Islet precursor cell (in vitro differentiated cells): Measurements from ENCODE around the gene HADHB.
"Not testable (repeated sequence)": the region's sequence is repeated elsewhere in the genome, so short reads cannot be mapped to it uniquely, and the experiment has no call there.

Experiments
- DNase-seq: peaks from one replicate; pipeline ENCODE4 v3.0.0-alpha.2; 2018

HADHB gene

GRCh38 chr2:26245810-26246209 lies 1.1 kb downstream of the HADHB start:
- DNase-seq, result no peak

GRCh38 chr2:26246818-26247217 lies 2.1 kb downstream of the HADHB start:
- DNase-seq, result no peak

DNA sequence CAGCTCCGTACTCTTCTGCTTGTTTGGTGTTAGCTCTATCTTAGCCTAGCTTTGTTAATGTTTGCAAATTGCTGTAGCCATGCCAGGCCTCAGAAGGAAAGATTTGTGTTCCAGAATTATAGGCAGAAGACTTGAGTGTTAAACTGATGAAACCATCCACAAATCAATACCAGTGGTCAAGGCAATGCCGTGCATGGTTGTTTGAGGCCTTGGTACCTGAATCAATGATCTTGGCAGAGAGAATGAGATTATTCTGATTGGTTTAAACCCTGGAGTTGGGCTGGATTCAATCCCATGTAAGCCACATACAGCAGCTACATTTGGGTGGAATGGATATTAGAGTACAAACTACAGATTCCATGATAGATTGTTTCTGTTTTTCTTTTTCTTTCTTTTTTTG lies 4.9 kb downstream of the HADHB start:
- DNase-seq, result no peak

DNA sequence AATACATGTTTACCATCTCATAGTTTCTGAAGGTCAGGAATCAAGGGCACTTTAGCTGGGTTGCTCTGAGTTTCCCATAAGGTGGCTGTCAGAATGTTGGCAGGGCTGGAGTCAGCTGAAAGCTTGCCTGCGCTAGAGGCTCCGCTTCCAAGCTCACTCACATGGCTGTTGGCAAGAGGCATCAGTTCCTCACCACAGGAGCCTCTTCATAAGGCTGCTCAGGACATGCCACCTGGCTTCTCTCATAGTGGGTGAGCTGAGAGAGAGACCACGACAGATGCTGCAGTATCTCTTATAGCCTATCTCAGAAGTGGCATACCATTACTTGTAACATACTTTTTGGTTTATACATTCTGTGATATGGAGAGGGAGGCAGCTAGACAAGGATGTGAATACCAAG lies 7.2 kb downstream of the HADHB start:
- DNase-seq, result no peak

GRCh38 chr2:26255759-26256384 lies 11.1 kb downstream of the HADHB start:
- DNase-seq, result no peak

DNA sequence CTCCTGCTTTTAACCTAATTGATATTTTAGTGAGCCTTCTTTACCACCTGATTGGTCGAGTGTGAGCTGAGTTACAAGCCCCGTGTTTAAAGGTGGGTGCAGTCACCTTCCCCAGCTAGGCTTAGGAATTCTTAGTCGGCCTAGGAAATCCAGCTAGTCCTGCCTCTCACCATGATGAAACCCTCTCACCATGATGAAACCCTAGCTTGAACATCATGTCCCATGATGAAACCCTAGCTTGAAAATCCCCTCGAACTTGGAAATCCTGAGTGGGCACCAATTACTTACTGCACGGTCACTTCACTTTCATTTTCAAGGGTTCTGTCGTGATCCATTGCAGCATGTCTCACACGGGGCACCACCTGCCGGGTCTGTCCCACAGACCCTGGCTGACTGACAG lies 14.1 kb downstream of the HADHB start:
- DNase-seq, result not testable (repeated sequence)

- DNase-seq, result no peak
Measured at GRCh38 chr2:26268213-26268612, 23.5 kb downstream of the HADHB start.

GRCh38 chr2:26268670-26269385 lies 24.1 kb downstream of the HADHB start:
- DNase-seq, result not testable (repeated sequence)

GRCh38 chr2:26269571-26270158 lies 24.9 kb downstream of the HADHB start:
- no peak for DNase-seq

GRCh38 chr2:26270373-26270772 lies 25.6 kb downstream of the HADHB start:
- no peak for DNase-seq

GRCh38 chr2:26273501-26273900 lies 28.8 kb downstream of the HADHB start:
- no peak for DNase-seq

GRCh38 chr2:26274058-26274613 lies 29.4 kb downstream of the HADHB start:
- DNase-seq, result no peak

- no peak for DNase-seq
Measured at GRCh38 chr2:26276484-26277227, 31.9 kb downstream of the HADHB start.

- DNase-seq, result no peak
Measured at GRCh38 chr2:26279886-26280285, 35.1 kb downstream of the HADHB start.

GRCh38 chr2:26281226-26281625 lies 36.5 kb downstream of the HADHB start:
- no peak for DNase-seq

DNA sequence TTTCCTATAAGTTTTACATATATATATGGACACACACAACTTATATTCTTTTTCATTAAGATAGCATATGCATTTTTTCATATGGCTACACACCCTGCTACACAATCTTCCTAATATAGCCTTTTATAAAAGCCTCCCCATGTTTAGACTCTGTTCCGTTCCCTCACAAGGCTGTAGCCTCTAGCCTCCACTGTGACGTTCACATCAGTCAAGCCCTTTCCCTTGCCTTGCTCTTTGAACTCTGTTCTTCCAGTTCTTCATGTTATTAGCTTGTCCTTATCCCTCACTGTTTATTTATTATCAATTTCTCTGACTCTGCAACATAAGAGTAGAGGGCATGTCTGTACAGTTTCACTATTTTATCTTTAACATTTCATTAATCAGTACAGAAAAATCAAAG lies 38.9 kb downstream of the HADHB start:
- DNase-seq, result no peak

DNA sequence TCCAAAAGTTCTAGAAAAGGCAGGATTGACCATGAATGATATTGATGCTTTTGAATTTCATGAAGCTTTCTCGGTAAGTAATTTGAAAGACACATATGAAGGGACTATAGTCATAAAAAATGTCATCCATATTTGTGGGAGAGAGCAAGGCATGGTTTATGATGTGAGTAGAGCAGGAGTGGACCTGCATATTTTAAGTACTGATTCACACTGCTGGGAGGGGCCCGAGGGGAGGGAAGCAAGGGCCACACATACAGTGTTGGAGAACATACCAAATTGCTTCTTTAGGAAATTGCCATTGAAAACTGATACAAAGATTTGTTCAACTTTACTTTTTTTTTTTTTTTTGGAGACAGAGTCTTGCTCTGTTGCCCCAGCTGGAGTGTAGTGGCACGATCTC lies 39.4 kb downstream of the HADHB start:
- DNase-seq, result no peak

GRCh38 chr2:26285931-26286330 lies 41.2 kb downstream of the HADHB start:
- no peak for DNase-seq

- no peak for DNase-seq
Measured at GRCh38 chr2:26290001-26290400, 45.3 kb downstream of the HADHB start.

- peak; percentile 72 for DNase-seq
Measured at GRCh38 chr2:26292646-26293045, 47.9 kb downstream of the HADHB start.

GRCh38 chr2:26295511-26295910 lies 50.8 kb downstream of the HADHB start:
- no peak for DNase-seq

- DNase-seq, result peak; percentile 86
Measured at GRCh38 chr2:26297061-26297460, 52.3 kb downstream of the HADHB start.

- DNase-seq, result no peak
Measured at GRCh38 chr2:26298286-26298637, 53.5 kb downstream of the HADHB start.
